Thyroid gland (tissue), 4 donors: Measurements from ENCODE around the gene NME9. TPM values are rescaled to one million over a fixed set of nuclear protein-coding genes. Genes with fewer than 3 reads are reported as not detected.
A peak's percentile ranks its signal among the peaks of the same experiment; 100 is the strongest.

Source experiments
- DNase-seq, 2 donors: peaks; one replicate each; pipeline ENCODE4 v3.0.0-alpha.2; 2019
- H3K27ac ChIP-seq, 3 donors: fragments of 200-600 bp; sonication (generic); 1 replicate in 2 of 3; 2 replicates in 1 of 3; pipeline ENCODE4 v1.5.1; 2016 to 2019; ENCODE audit warnings: mild to moderate bottlenecking in 1 of 3, moderate library complexity in 1 of 3
- H3K27me3 ChIP-seq: fragments of 200-600 bp; sonication (generic); one replicate; pipeline ENCODE4 v1.5.1; 2019
- H3K36me3 ChIP-seq, 2 donors: fragments of 200-600 bp; sonication (generic); one replicate each; pipeline ENCODE4 v1.5.1; 2016 to 2019
- H3K4me1 ChIP-seq, 2 donors: fragments of 200-600 bp; sonication (generic); one replicate each; pipeline ENCODE4 v1.5.1; 2017 to 2019
- H3K4me3 ChIP-seq, 3 donors: fragments of 200-600 bp; sonication (generic); replicated peaks in 1 of 3; 1 replicate in 2 of 3; 2 replicates in 1 of 3; pipeline ENCODE4 v1.5.1; 2016; ENCODE audit warnings: mild to moderate bottlenecking in 1 of 3
- H3K9me3 ChIP-seq: fragments of 200-600 bp; sonication (generic); one replicate; pipeline ENCODE4 v1.5.1; 2017
- POLR2A ChIP-seq, 2 donors: fragments of 450-650 bp; IDR thresholded peaks; one replicate each; pipeline ENCODE4 v1.6.1; 2017; ENCODE audit warnings: antibody characterized with exemption in 2 of 2, mild to moderate bottlenecking in 2 of 2, moderate library complexity in 1 of 2
- WGBS, 2 donors: methylation state at CpG; one replicate each; pipeline ENCODE4 v1.1.5; 2017; 5-methylcytosine and 5-hydroxymethylcytosine counted together
- intact Hi-C: fragments of 100-400 bp; cut with DNase I; formaldehyde crosslinking; loops from one replicate; pipeline ENCODE4 v1.15.1; 2023
- total RNA-seq, 4 donors: library from RNA; depleted of rRNA; stranded (reverse); fragments of >200 nt; gene quantifications; one replicate each; pipeline ENCODE4 v1.2.3, GENCODE V29; 2016
- TF ChIP-seq, protein P1 (sequence below), 6 experiments: fragments of 200-600 bp in 3 of 6; fragments of 450-650 bp in 3 of 6; sonication (generic) in 3 of 6; IDR thresholded peaks; one replicate each; pipeline ENCODE4 v1.5.1; 2016 to 2019; ENCODE audit warnings: antibody characterized with exemption in 6 of 6, mild to moderate bottlenecking in 2 of 6, inconsistent platforms in 1 of 6, moderate library complexity in 1 of 6

Gene NME9
- total RNA-seq, 4 donors from 2014 or later = 1.3 to 2.7 (median 2.6) TPM; not detected in 1

DNA sequence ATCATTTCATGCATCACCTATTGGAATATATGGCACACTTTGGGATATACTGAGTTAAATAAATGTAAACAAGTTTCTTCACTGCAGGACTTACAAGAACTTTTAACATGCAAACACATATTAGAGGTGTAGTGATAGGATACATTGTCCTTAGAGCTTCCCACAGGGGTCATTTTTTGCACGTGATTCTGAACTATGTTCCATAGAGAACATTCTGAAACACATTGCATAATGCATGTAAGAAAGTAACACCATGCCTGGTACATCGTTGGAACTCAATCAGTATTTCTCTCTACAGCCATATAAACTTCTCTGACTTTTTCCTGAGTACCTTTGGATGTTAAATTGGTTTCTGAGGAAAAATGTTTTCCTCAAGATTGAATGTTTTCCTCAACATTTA, 47.0 kb upstream of the NME9 start:
- no peak for DNase-seq
- Histone ChIP-seq H3K27me3 (no peaks in the 10 kb centered on the region), H3K4me3 (no peak overlapping the region), H3K4me1 (peaks cover 21 to 35% of the 10 kb centered on the region in 2 donors), H3K9me3 (no peaks in the 10 kb centered on the region), H3K36me3 (peaks cover 0 to 5% of the 10 kb centered on the region in 2 donors), H3K27ac (no peak overlapping the region)
- TF ChIP-seq POLR2A (IDR thresholded peaks at IDR 0.05) = no peak
- TF ChIP-seq, protein P1, sequence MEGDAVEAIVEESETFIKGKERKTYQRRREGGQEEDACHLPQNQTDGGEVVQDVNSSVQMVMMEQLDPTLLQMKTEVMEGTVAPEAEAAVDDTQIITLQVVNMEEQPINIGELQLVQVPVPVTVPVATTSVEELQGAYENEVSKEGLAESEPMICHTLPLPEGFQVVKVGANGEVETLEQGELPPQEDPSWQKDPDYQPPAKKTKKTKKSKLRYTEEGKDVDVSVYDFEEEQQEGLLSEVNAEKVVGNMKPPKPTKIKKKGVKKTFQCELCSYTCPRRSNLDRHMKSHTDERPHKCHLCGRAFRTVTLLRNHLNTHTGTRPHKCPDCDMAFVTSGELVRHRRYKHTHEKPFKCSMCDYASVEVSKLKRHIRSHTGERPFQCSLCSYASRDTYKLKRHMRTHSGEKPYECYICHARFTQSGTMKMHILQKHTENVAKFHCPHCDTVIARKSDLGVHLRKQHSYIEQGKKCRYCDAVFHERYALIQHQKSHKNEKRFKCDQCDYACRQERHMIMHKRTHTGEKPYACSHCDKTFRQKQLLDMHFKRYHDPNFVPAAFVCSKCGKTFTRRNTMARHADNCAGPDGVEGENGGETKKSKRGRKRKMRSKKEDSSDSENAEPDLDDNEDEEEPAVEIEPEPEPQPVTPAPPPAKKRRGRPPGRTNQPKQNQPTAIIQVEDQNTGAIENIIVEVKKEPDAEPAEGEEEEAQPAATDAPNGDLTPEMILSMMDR (IDR thresholded peaks at IDR 0.05) = no peak
- WGBS, 2 donors = 82% methylated on average over 2 of the region's 2 CpGs
- intact Hi-C loops = no loop called here

DNA sequence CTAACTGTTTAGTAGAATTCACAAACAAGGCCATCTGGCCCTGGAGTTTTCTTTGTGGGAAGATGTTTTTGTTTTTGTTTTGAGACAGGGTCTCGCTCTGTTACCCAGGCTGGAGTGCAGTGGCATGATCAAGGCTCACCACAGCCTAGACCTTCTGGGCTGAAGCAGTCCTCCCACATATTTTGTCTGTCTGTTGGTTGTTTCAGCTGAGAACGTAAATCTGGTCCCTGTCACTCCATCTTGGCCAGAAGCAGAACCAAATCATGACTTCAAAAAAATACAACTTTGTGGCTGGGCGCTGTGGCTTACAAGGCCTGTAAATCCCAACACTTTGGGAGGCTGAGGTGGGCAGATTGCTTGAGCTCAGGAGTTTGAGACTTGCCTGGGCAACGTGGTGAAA, 45.8 kb upstream of the NME9 start:
- no peak for DNase-seq
- H3K4me3 ChIP-seq = no peak overlapping the region
- H3K36me3 ChIP-seq = peaks cover 0 to 5% of the 10 kb centered on the region in 2 donors
- intact Hi-C loops = no loop called here
- peaks cover 21 to 26% of the 10 kb centered on the region in 2 donors for H3K4me1 ChIP-seq
- peak overlapping the region in 1 of 3 donors; percentile 24 for H3K27ac ChIP-seq
- 84 to 89% methylated on average over 4 of the region's 4 CpGs for WGBS, 2 donors
- no peaks in the 10 kb centered on the region for H3K27me3 ChIP-seq
- H3K9me3 ChIP-seq = no peaks in the 10 kb centered on the region
- no peak for TF ChIP-seq POLR2A (IDR thresholded peaks at IDR 0.05)
- TF ChIP-seq, protein P1 (IDR thresholded peaks at IDR 0.05) = no peak

- Histone ChIP-seq H3K27me3 (no peaks in the 10 kb centered on the region), H3K9me3 (no peaks in the 10 kb centered on the region), H3K4me1 (peaks cover 19 to 30% of the 10 kb centered on the region in 2 donors), H3K27ac (peak overlapping the region in 1 of 3 donors; percentile 8), H3K36me3 (peaks cover 0 to 5% of the 10 kb centered on the region in 2 donors), H3K4me3 (no peak overlapping the region)
- intact Hi-C loops = no loop called here
- no peak for DNase-seq
- 63 to 92% methylated on average over 2 of the region's 2 CpGs for WGBS, 2 donors
- no peak for TF ChIP-seq POLR2A (IDR thresholded peaks at IDR 0.05)
- TF ChIP-seq, protein P1 (IDR thresholded peaks at IDR 0.05) = no peak
These were observed 45.0 kb upstream of the NME9 start for GRCh38 chr3:138374573-138375134.

DNA sequence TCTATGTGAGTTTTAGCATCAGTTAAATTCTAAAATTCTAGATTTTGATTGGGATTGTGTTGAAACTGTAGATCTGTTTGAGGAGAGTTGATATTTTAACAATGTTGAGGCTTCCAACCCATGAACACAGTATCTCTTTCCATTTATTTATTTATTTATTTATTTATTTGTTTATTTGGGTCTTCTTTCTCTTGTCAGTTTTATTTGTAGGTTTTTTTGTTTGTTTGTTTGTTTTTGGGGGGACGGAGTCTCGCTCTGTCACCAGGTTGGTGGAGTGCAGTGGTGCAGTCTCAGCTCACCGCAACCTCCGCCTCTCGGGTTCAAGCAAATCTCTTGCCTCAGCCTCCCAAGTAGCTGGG, 44.1 kb upstream of the NME9 start:
- intact Hi-C loops = no loop called here
- H3K4me1 ChIP-seq = peaks cover 22 to 34% of the 10 kb centered on the region in 2 donors
- H3K4me3 ChIP-seq = no peak overlapping the region
- WGBS, 2 donors = 97 to 98% methylated on average over 5 of the region's 5 CpGs
- H3K27me3 ChIP-seq = no peaks in the 10 kb centered on the region
- TF ChIP-seq, protein P1 (IDR thresholded peaks at IDR 0.05) = no peak
- TF ChIP-seq POLR2A (IDR thresholded peaks at IDR 0.05) = no peak
- no peaks in the 10 kb centered on the region for H3K9me3 ChIP-seq
- H3K36me3 ChIP-seq = peaks cover 0 to 5% of the 10 kb centered on the region in 2 donors
- no peak for DNase-seq
- H3K27ac ChIP-seq = no peak overlapping the region

GRCh38 chr3:138373087-138373735, 43.6 kb upstream of the NME9 start:
- Histone ChIP-seq H3K36me3 (peaks cover 0 to 5% of the 10 kb centered on the region in 2 donors), H3K27me3 (no peaks in the 10 kb centered on the region), H3K9me3 (no peaks in the 10 kb centered on the region), H3K4me1 (peaks cover 17 to 29% of the 10 kb centered on the region in 2 donors), H3K4me3 (no peak overlapping the region), H3K27ac (no peak overlapping the region)
- no peak for TF ChIP-seq POLR2A (IDR thresholded peaks at IDR 0.05)
- TF ChIP-seq, protein P1 (IDR thresholded peaks at IDR 0.05) = no peak
- intact Hi-C loops = no loop called here
- no peak for DNase-seq
- WGBS, 2 donors = 92 to 95% methylated on average over 7 of the region's 7 CpGs
